HEK293 (cell line): Measurements from ENCODE around the gene TTC12.

Experiments used
- CTCF ChIA-PET: fragments of 350-600 bp; formaldehyde crosslinking; extraction: SDS; loops from one replicate; lab custom pipeline; 2021; ENCODE audit warnings: antibody characterized with exemption; lab: Yijun Ruan, JAX
- POLR2A ChIA-PET: fragments of 300-600 bp; formaldehyde crosslinking; extraction: SDS; loops from one replicate; lab custom pipeline; 2020; ENCODE audit warnings: antibody characterized with exemption, inconsistent platforms; lab: Yijun Ruan, JAX
- H3K27ac ChIP-seq: fragments of 200-500 bp; sonication (Bioruptor generic); 2 replicates; pipeline ENCODE4 v1.5.1; 2014; ENCODE audit warnings: low read depth, low read length, control low read depth, inconsistent platforms; ENCODE audit errors: extremely low read depth
- H3K36me3 ChIP-seq, 2 experiments: fragments of 200-500 bp in 1 of 2; sonication (Bioruptor generic) in 1 of 2; 1 replicate in 1 of 2; 2 replicates in 1 of 2; pipeline ENCODE4 v1.5.1; 2014 to 2017; ENCODE audit warnings: inconsistent platforms in 2 of 2, low read length in 2 of 2; ENCODE audit not compliant: control insufficient read depth in 2 of 2, insufficient read depth in 1 of 2
- H3K4me1 ChIP-seq: fragments of 200-500 bp; sonication (Bioruptor generic); 2 replicates; pipeline ENCODE4 v1.5.1; 2014; ENCODE audit warnings: mild to moderate bottlenecking, low read length, inconsistent platforms; ENCODE audit not compliant: control insufficient read depth, insufficient read depth
- H3K4me3 ChIP-seq: 2 replicates; pipeline ENCODE4 v1.5.1; 2011; ENCODE audit warnings: low read depth, mild to moderate bottlenecking, control low read depth, low read length, moderate library complexity
- H3K9me3 ChIP-seq: fragments of 200-500 bp; sonication (Bioruptor generic); 2 replicates; pipeline ENCODE4 v1.5.1; 2014; ENCODE audit warnings: low read depth, low read length, inconsistent platforms; ENCODE audit not compliant: control insufficient read depth, insufficient read depth
- AEBP2 ChIP-seq: fragments of 450-650 bp; formaldehyde crosslinking; IDR thresholded peaks from 2 replicates; pipeline ENCODE4 v1.5.1; 2016; ENCODE audit warnings: missing biosample characterization, missing genetic modification characterization, borderline replicate concordance
- FEZF1 ChIP-seq: fragments of 450-650 bp; formaldehyde crosslinking; IDR thresholded peaks from 2 replicates; pipeline ENCODE4 v1.5.1; 2016; ENCODE audit warnings: missing biosample characterization, missing genetic modification characterization
- IKZF3 ChIP-seq: fragments of 450-650 bp; IDR thresholded peaks from 2 replicates; pipeline ENCODE4 v1.5.0; 2018; ENCODE audit warnings: missing biosample characterization, mild to moderate bottlenecking, missing genetic modification characterization, moderate library complexity
- MZF1 ChIP-seq: fragments of 450-650 bp; formaldehyde crosslinking; IDR thresholded peaks from 2 replicates; pipeline ENCODE4 v1.5.1; 2017; ENCODE audit warnings: missing biosample characterization, missing genetic modification characterization, borderline replicate concordance
- OSR2 ChIP-seq: fragments of 450-650 bp; formaldehyde crosslinking; IDR thresholded peaks from 2 replicates; pipeline ENCODE4 v1.5.1; 2016; ENCODE audit warnings: missing biosample characterization, missing genetic modification characterization
- ZBTB21 ChIP-seq: fragments of 450-650 bp; formaldehyde crosslinking; IDR thresholded peaks from 2 replicates; pipeline ENCODE4 v1.5.1; 2017; ENCODE audit warnings: missing biosample characterization, missing genetic modification characterization
- ZBTB7A ChIP-seq: fragments of 450-650 bp; formaldehyde crosslinking; IDR thresholded peaks from 2 replicates; pipeline ENCODE4 v1.5.1; 2016; ENCODE audit warnings: low read depth, missing biosample characterization, missing genetic modification characterization
- ZNF16 ChIP-seq: fragments of 450-650 bp; formaldehyde crosslinking; IDR thresholded peaks from 2 replicates; pipeline ENCODE4 v1.5.1; 2016; ENCODE audit warnings: low read depth, missing biosample characterization, missing genetic modification characterization
- ZNF169 ChIP-seq: fragments of 450-650 bp; formaldehyde crosslinking; IDR thresholded peaks from 2 replicates; pipeline ENCODE4 v1.5.1; 2016; ENCODE audit warnings: missing biosample characterization, missing genetic modification characterization
- ZNF354C ChIP-seq: fragments of 450-650 bp; formaldehyde crosslinking; IDR thresholded peaks from 2 replicates; pipeline ENCODE4 v1.5.1; 2016; ENCODE audit warnings: missing biosample characterization, missing genetic modification characterization, low read depth, borderline replicate concordance
- ZNF362 ChIP-seq: fragments of 450-650 bp; formaldehyde crosslinking; IDR thresholded peaks from 2 replicates; pipeline ENCODE4 v1.5.1; 2016; ENCODE audit warnings: missing biosample characterization, missing genetic modification characterization
- ZNF416 ChIP-seq: fragments of 450-650 bp; formaldehyde crosslinking; IDR thresholded peaks from 2 replicates; pipeline ENCODE4 v1.5.1; 2016; ENCODE audit warnings: missing biosample characterization, missing genetic modification characterization
- ZNF426 ChIP-seq: fragments of 450-650 bp; formaldehyde crosslinking; IDR thresholded peaks from 2 replicates; pipeline ENCODE4 v1.5.1; 2017; ENCODE audit warnings: missing biosample characterization, missing genetic modification characterization, mild to moderate bottlenecking, inconsistent platforms, moderate library complexity
- ZNF530 ChIP-seq: fragments of 450-650 bp; formaldehyde crosslinking; IDR thresholded peaks from 2 replicates; pipeline ENCODE4 v1.5.1; 2016; ENCODE audit warnings: low read depth, missing biosample characterization, missing genetic modification characterization
- ZNF571 ChIP-seq: fragments of 450-650 bp; formaldehyde crosslinking; IDR thresholded peaks from 2 replicates; pipeline ENCODE4 v1.5.0; 2017; ENCODE audit warnings: missing biosample characterization, missing genetic modification characterization
- ZNF776 ChIP-seq: fragments of 450-650 bp; formaldehyde crosslinking; IDR thresholded peaks from 2 replicates; pipeline ENCODE4 v1.5.0; 2017; ENCODE audit warnings: missing biosample characterization, missing genetic modification characterization, borderline replicate concordance
- TF ChIP-seq, protein P1 (sequence below): fragments of 450-650 bp; formaldehyde crosslinking; IDR thresholded peaks from 2 replicates; pipeline ENCODE4 v1.5.1; 2016; ENCODE audit warnings: missing biosample characterization, missing genetic modification characterization
- TF ChIP-seq, protein P2 (sequence below): sonication (generic); formaldehyde crosslinking; IDR thresholded peaks from 2 replicates; pipeline ENCODE4 v1.8.1; 2022; ENCODE audit warnings: mild to moderate bottlenecking, moderate library complexity, missing genetic modification reagents
- TF ChIP-seq, protein P3 (sequence below): fragments of 450-650 bp; IDR thresholded peaks from 2 replicates; pipeline ENCODE4 v1.5.1; 2018; ENCODE audit warnings: missing biosample characterization, missing genetic modification characterization

Gene TTC12

GRCh38 chr11:113411536-113411935 lies 97.2 kb downstream of the TTC12 start (continued):
- TF ChIP-seq, protein P1, sequence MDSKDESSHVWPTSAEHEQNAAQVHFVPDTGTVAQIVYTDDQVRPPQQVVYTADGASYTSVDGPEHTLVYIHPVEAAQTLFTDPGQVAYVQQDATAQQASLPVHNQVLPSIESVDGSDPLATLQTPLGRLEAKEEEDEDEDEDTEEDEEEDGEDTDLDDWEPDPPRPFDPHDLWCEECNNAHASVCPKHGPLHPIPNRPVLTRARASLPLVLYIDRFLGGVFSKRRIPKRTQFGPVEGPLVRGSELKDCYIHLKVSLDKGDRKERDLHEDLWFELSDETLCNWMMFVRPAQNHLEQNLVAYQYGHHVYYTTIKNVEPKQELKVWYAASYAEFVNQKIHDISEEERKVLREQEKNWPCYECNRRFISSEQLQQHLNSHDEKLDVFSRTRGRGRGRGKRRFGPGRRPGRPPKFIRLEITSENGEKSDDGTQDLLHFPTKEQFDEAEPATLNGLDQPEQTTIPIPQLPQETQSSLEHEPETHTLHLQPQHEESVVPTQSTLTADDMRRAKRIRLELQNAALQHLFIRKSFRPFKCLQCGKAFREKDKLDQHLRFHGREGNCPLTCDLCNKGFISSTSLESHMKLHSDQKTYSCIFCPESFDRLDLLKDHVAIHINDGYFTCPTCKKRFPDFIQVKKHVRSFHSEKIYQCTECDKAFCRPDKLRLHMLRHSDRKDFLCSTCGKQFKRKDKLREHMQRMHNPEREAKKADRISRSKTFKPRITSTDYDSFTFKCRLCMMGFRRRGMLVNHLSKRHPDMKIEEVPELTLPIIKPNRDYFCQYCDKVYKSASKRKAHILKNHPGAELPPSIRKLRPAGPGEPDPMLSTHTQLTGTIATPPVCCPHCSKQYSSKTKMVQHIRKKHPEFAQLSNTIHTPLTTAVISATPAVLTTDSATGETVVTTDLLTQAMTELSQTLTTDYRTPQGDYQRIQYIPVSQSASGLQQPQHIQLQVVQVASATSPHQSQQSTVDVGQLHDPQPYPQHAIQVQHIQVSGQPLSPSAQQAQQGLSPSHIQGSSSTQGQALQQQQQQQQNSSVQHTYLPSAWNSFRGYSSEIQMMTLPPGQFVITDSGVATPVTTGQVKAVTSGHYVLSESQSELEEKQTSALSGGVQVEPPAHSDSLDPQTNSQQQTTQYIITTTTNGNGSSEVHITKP (tag by site-specific recombination), result no peak
- TF ChIP-seq, protein P2, sequence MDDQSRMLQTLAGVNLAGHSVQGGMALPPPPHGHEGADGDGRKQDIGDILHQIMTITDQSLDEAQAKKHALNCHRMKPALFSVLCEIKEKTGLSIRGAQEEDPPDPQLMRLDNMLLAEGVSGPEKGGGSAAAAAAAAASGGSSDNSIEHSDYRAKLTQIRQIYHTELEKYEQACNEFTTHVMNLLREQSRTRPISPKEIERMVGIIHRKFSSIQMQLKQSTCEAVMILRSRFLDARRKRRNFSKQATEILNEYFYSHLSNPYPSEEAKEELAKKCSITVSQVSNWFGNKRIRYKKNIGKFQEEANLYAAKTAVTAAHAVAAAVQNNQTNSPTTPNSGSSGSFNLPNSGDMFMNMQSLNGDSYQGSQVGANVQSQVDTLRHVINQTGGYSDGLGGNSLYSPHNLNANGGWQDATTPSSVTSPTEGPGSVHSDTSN (CRISPR knock-in tag), result no peak
- TF ChIP-seq AEBP2 (tag by site-specific recombination), result no peak
- TF ChIP-seq OSR2 (tag by site-specific recombination), result no peak

DNA sequence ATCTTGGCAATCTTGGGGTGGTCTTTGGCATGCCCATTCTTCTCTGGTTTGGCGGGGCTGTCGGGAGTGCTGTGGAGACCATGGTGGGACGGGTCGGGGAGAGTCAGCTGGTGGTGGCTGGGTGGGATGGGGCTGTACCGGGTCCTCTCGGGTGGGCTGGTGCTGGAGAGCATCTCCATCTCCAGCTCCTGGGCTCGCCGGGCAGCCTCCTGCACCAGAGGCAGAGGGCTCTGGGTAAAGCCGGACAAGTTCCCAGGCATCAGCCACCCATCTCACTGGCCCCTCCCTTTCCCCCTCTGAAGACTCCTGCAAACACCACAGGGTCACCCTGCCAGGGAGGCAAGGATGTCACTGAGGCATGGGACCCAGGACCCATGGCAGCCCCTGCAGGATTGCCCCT lies 98.3 kb downstream of the TTC12 start:
- Histone ChIP-seq H3K27ac (no peak overlapping the region), H3K4me3 (no peak overlapping the region), H3K4me1 (no peaks in the 10 kb centered on the region), H3K36me3 (no peaks in the 10 kb centered on the region), H3K9me3 (no peaks in the 10 kb centered on the region)
- no peak for TF ChIP-seq ZNF354C
- no peak for TF ChIP-seq FEZF1 (tag by site-specific recombination)
- TF ChIP-seq, protein P3, sequence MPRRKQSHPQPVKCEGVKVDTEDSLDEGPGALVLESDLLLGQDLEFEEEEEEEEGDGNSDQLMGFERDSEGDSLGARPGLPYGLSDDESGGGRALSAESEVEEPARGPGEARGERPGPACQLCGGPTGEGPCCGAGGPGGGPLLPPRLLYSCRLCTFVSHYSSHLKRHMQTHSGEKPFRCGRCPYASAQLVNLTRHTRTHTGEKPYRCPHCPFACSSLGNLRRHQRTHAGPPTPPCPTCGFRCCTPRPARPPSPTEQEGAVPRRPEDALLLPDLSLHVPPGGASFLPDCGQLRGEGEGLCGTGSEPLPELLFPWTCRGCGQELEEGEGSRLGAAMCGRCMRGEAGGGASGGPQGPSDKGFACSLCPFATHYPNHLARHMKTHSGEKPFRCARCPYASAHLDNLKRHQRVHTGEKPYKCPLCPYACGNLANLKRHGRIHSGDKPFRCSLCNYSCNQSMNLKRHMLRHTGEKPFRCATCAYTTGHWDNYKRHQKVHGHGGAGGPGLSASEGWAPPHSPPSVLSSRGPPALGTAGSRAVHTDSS (tag by site-specific recombination), result no peak
- no peak for TF ChIP-seq MZF1 (tag by site-specific recombination)
- no peak for TF ChIP-seq IKZF3 (tag by site-specific recombination)
- TF ChIP-seq ZBTB7A (tag by site-specific recombination), result no peak
- no peak for TF ChIP-seq ZNF571 (tag by site-specific recombination)
- TF ChIP-seq ZNF169 (tag by site-specific recombination), result no peak
- TF ChIP-seq ZNF426 (tag by site-specific recombination), result no peak
- TF ChIP-seq ZNF16 (tag by site-specific recombination), result no peak
- no peak for TF ChIP-seq ZNF416 (tag by site-specific recombination)
- no peak for TF ChIP-seq ZBTB21 (tag by site-specific recombination)
- no peak for TF ChIP-seq ZNF530 (tag by site-specific recombination)
- TF ChIP-seq ZNF776 (tag by site-specific recombination), result no peak
- TF ChIP-seq ZNF362, result no peak
- CTCF ChIA-PET, result no interaction called here
- POLR2A ChIA-PET, result no interaction called here
